ACC112 (cell line): ENCODE measurements around the gene PMFBP1.

Experiments used
- H2AFZ ChIP-seq: fragments of 200-600 bp; sonication (generic); one replicate; pipeline ENCODE4 v1.6.0; 2017; ENCODE audit warnings: antibody characterized with exemption, low read length; ENCODE audit not compliant: unreplicated experiment
- H3K27ac ChIP-seq: fragments of 200-600 bp; sonication (generic); 2 replicates; pipeline ENCODE4 v1.5.1; 2014; ENCODE audit warnings: low read depth, mild to moderate bottlenecking, antibody characterized with exemption, low read length, moderate library complexity
- H3K27me3 ChIP-seq: fragments of 200-600 bp; sonication (generic); 2 replicates; pipeline ENCODE4 v1.6.1; 2014; ENCODE audit warnings: mild to moderate bottlenecking, antibody characterized with exemption, low read length, moderate library complexity, mixed read lengths; ENCODE audit not compliant: insufficient read depth
- H3K36me3 ChIP-seq: fragments of 200-600 bp; sonication (generic); 2 replicates; pipeline ENCODE4 v1.6.1; 2016; ENCODE audit warnings: mild to moderate bottlenecking, antibody characterized with exemption, low read length, moderate library complexity, mixed read lengths; ENCODE audit not compliant: insufficient read depth
- H3K4me1 ChIP-seq: fragments of 200-600 bp; sonication (generic); one replicate; pipeline ENCODE4 v1.6.1; 2016; ENCODE audit warnings: low read length, mixed read lengths; ENCODE audit not compliant: insufficient read depth, unreplicated experiment, control insufficient read depth
- H3K4me3 ChIP-seq: fragments of 200-600 bp; sonication (generic); 2 replicates; pipeline ENCODE4 v1.5.1; 2014; ENCODE audit warnings: mild to moderate bottlenecking, low read depth, low read length
- H3K79me2 ChIP-seq: fragments of 200-600 bp; sonication (generic); one replicate; pipeline ENCODE4 v1.6.0; 2016; ENCODE audit warnings: low read length; ENCODE audit not compliant: control insufficient read depth, unreplicated experiment, insufficient read depth

The PMFBP1 gene

DNA sequence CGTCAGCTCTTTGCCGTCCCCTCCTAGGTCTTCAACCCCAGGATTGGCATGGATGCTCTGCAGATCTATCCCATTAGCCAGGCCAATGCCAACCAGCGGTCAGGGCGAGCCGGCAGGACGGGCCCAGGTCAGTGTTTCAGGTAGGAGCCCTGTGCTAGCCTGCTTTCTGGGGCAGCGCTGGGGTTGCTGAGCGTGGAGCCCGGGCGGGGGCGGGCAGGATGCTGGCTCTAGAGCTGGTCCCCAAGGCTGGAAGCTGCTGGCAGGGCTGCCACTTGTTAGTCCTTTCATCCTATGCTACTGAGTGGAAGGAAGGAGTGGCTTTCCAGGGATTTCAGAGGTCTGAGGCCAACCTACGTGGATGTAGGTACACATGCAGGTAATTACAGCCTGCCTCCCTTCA lies 66.0 kb downstream of the PMFBP1 start:
- Histone ChIP-seq H3K27ac (no peak overlapping the region), H3K36me3 (peaks cover 47% of the 10 kb centered on the region), H3K4me3 (no peak overlapping the region), H3K27me3 (no peaks in the 10 kb centered on the region), H2AFZ (no peak overlapping the region), H3K79me2 (no peaks in the 10 kb centered on the region), H3K4me1 (no peaks in the 10 kb centered on the region)

DNA sequence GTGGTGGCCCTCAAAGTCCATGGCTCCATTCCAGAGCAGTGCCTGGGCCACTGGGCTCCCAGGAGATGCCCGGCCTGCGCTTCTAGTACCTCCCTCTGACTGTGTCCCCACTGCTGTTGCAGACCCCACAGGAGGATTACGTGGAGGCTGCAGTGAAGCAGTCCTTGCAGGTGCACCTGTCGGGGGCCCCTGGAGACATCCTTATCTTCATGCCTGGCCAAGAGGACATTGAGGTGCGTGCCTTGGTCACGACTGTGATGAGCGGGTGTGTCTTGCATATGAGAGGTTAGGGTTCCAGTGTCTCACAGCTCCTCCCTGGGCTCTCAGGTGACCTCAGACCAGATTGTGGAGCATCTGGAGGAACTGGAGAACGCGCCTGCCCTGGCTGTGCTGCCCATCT lies 67.0 kb downstream of the PMFBP1 start:
- Histone ChIP-seq H3K36me3 (peaks cover 41% of the 10 kb centered on the region), H3K79me2 (no peaks in the 10 kb centered on the region), H3K4me3 (no peak overlapping the region), H2AFZ (no peak overlapping the region), H3K27ac (no peak overlapping the region), H3K27me3 (no peaks in the 10 kb centered on the region), H3K4me1 (no peaks in the 10 kb centered on the region)

DNA sequence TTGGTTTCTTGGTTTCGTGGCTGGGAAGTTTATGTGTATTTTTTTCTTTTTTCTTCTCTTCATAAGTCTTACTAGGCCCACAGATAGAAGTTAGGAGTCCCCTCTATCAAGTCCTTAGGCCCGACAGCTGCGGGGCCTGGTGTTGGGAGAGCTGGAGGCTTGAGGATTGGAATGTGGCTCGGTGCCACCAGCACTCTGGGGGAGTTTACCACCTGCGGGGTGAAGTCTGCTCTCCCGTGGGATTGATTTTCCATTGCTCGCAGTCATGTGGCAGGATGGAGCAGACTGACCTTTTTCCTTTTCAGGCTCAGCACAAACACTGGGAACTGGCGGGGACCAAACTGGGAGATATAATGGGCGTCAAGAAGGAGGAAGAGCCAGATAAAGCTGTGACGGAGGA lies 70.8 kb downstream of the PMFBP1 start:
- H3K27me3 ChIP-seq, result no peaks in the 10 kb centered on the region
- H3K36me3 ChIP-seq, result peaks cover 43% of the 10 kb centered on the region
- H2AFZ ChIP-seq, result no peak overlapping the region
- no peaks in the 10 kb centered on the region for H3K4me1 ChIP-seq
- peaks cover 9% of the 10 kb centered on the region for H3K79me2 ChIP-seq
- H3K27ac ChIP-seq, result no peak overlapping the region
- H3K4me3 ChIP-seq, result no peak overlapping the region

DNA sequence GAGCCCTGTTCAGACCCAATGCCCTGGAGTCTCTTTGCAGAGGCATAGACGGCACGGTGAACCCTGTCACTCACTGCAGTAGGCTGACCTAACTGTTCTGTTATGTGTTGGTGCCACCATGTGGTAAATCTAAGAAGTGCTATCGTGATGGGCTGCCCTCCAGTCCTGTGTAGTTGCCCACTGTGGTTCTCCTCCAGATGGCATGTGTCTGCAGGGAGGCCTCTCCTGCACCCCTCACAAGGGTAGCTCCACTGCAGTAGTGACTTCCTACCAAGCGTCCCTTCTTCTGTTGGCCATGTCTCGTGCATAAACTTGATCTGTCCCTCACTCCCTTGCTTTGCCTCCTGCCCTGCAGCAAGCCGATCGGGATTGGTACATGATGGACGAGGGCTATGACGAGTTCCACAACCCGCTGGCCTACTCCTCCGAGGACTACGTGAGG lies 72.6 kb downstream of the PMFBP1 start:
- Histone ChIP-seq H2AFZ (no peak overlapping the region), H3K27ac (no peak overlapping the region), H3K27me3 (no peaks in the 10 kb centered on the region), H3K4me3 (no peak overlapping the region), H3K79me2 (peaks cover 27% of the 10 kb centered on the region), H3K4me1 (peaks cover 12% of the 10 kb centered on the region), H3K36me3 (peaks cover 36% of the 10 kb centered on the region)

DNA sequence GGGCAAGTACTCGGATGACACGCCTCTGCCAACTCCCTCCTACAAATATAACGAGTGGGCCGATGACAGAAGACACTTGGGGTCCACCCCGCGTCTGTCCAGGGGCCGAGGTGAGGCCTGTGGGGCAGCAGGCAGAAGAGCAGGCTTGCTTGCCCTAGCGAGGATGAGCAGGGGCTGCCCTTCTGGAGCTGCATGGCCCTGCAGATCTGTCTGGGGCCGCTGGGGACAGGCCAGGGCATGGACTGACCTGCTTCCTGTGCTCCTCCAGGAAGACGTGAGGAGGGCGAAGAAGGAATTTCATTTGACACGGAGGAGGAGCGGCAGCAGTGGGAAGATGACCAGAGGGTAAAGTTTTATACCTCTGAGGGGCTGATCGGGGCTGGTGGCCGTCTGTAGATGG lies 73.0 kb downstream of the PMFBP1 start:
- H3K4me1 ChIP-seq, result peaks cover 12% of the 10 kb centered on the region
- H2AFZ ChIP-seq, result no peak overlapping the region
- H3K79me2 ChIP-seq, result peaks cover 32% of the 10 kb centered on the region
- peaks cover 35% of the 10 kb centered on the region for H3K36me3 ChIP-seq
- H3K4me3 ChIP-seq, result no peak overlapping the region
- H3K27me3 ChIP-seq, result no peaks in the 10 kb centered on the region
- no peak overlapping the region for H3K27ac ChIP-seq

DNA sequence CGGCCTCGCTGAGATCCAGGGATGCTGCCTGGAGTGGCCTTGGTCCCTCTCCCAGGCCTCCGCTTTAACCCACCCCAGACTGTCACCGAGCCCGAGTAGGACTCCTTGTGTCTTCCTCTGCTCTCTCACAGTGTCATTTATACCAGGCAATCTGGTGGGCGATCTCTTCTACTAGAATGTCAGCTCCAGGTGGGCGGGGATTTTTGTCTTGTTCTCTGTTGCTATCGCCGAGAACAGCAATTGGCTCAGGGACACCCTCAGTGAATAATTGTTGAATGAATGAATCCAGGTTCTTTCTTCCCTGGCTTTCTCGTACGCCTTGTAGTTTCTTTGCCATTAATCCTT lies 77.7 kb downstream of the PMFBP1 start:
- H3K79me2 ChIP-seq, result peaks cover 69% of the 10 kb centered on the region

DNA sequence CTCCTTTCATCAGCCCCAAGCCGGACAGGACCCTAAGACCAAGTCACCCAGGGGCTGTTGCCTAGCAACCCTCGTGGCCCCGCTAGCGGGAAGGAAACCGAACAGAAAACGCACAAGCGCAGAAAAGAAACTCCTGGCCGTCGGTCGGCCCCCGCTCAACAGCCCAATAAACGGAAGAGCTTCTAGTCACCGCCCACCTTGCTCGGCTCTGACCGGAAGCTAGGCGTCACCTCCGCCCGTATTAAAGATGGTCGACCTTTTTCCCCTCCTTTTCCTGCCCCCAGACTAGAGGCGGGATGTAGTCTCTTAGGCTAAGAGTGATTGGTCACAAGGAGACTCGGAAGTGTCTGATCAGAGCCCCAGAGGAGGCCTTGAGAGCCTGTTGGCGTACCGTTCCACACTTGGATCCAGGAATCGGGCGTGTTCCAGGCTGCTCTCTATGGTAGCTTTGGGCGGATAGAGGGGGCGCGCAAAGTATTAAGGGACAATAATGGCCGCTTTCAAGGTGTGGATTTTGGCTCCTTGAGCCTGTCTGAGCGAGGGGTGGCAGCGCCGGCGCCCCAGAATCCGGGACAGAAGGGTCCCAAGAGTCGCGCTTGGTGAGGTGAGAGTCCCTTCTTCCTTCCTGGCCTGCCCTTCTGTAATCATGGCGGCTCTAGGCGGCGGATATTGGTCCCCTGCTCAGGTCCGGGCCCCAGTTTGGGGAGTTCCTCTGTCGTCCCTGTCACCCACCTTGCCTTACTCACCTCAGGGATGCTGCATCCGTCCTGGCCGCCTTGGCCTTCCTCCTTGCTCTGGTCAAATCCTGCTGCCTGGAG lies 78.3 kb downstream of the PMFBP1 start, which contains the start of the genes DHX38 and TXNL4B:
TSS of gene DHX38 (plus strand) at position 400 of the 818 bp plus-strand sequence. CDS start 2,311 bp downstream, outside the sequence.
TSS of gene TXNL4B (minus strand) at position 173 of the 818 bp plus-strand sequence. CDS start 2,871 bp downstream, outside the sequence.
- H3K27ac ChIP-seq, result peak within 1 kb of the TSS; percentile 71
- H3K4me3 ChIP-seq, result peak within 1 kb of the TSS; percentile 97
- peak within 1 kb of the TSS; percentile 75 for H2AFZ ChIP-seq
- no peaks in the 10 kb centered on the region for H3K27me3 ChIP-seq
- peaks cover 27% of the 10 kb centered on the region for H3K4me1 ChIP-seq
- peaks cover 69% of the 10 kb centered on the region for H3K79me2 ChIP-seq
- peaks cover 8% of the 10 kb centered on the region for H3K36me3 ChIP-seq

More for the DNA sequence above, 77.7 kb downstream of the PMFBP1 start:
- H3K4me3 ChIP-seq, result peak overlapping the region; percentile 97
- H3K4me1 ChIP-seq, result peaks cover 27% of the 10 kb centered on the region
- H3K27me3 ChIP-seq, result no peaks in the 10 kb centered on the region
- peak overlapping the region; percentile 75 for H2AFZ ChIP-seq
- peaks cover 9% of the 10 kb centered on the region for H3K36me3 ChIP-seq
- H3K27ac ChIP-seq, result peak overlapping the region; percentile 71

DNA sequence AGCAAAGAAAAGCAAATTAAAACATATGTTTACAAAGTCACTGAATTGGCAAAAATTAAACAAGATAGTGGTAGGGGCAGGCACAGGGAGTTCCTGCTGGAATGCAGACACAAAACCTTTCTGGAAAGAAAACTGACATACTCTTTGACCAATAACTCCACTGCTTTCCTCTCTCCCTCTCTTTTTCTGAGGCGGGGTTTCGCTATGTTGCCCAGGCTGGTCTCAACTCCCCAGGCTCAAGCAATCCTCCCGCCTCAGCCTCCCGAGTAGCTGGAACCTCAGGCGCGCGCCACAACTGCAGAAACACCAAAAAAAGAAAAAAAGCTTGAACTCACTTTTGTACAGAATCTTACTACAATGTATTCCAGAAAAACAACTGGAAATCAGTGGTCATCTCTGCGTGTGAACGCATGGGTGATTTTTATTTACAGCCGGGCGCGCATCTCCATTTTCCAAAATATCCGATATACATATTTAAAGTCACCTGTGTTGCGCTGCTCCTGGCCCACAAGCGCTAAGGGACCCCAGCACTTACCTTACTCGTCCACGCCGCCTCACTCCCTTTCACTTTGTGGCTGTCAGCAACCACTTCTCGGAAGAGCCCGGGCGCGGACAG lies 79.0 kb downstream of the PMFBP1 start:
- H3K27me3 ChIP-seq, result no peaks in the 10 kb centered on the region
- peak overlapping the region; percentile 97 for H3K4me3 ChIP-seq
- H3K27ac ChIP-seq, result peak overlapping the region; percentile 61
- H2AFZ ChIP-seq, result peak overlapping the region; percentile 72
- H3K4me1 ChIP-seq, result peaks cover 27% of the 10 kb centered on the region
- peaks cover 14% of the 10 kb centered on the region for H3K36me3 ChIP-seq
- peaks cover 69% of the 10 kb centered on the region for H3K79me2 ChIP-seq

DNA sequence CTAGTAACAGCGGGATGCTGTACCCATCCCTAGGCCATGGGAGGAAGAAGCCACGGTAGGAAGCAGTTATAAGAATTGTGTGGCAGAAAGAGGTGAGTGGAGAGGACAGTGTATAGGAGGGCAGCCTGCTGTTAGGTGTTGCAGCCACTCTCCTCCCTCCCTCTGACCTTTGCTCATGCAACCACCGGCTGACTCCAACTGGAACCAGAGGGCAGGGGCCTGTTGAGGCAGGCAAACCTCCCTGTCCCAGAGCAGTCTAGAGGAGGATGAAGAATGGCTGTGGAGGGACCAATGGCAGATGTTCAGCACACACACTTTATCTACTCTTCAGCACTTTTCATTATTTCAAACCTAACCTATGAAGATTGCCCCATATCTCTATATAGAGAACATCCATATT lies 80.7 kb downstream of the PMFBP1 start:
- peaks cover 60% of the 10 kb centered on the region for H3K79me2 ChIP-seq
- peaks cover 18% of the 10 kb centered on the region for H3K36me3 ChIP-seq
- no peak overlapping the region for H3K27ac ChIP-seq
- no peaks in the 10 kb centered on the region for H3K27me3 ChIP-seq
- H3K4me1 ChIP-seq, result peaks cover 27% of the 10 kb centered on the region
- no peak overlapping the region for H3K4me3 ChIP-seq
- no peak overlapping the region for H2AFZ ChIP-seq

DNA sequence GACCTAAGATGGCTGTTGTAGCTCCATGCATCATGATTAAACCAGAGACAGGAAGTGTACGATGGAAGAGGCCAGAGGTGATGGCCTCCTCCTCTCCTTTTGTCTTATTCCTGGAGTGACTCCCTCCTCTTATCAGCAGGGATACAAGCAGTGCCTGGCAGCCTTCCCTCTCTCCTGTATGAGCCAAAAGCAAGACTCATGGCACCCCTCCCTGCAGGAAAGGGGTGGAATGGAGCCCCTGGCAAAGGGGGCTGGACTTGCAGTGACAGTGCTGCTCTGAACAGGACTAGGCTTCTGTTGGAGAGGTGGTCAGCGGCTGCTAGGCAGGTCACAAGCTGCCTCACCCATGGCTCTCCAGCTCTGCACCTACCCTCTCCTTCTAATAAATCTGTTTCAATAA lies 87.0 kb downstream of the PMFBP1 start:
- Histone ChIP-seq H2AFZ (no peak overlapping the region), H3K36me3 (peaks cover 39% of the 10 kb centered on the region)

DNA sequence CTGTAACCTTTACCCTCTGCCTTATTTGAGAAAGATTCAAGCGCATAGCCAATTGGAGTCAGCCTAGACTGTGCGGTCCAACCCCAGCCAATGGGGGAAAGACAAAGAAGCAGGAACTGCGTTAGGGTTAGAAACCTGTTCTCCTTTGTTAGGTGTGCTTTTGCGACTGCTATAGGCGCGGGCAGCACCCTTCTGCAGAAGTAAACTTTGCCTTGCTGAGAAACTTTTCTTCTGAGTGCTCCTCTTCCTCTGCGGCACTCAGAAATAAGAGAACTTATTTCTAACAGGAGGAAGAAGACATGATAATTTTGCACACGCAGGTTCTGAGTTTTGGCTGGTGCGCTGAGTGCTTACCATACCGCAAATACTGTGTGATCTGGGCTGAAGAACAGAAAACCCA lies 87.5 kb downstream of the PMFBP1 start:
- Histone ChIP-seq H3K79me2 (no peaks in the 10 kb centered on the region), H3K4me3 (no peak overlapping the region), H2AFZ (no peak overlapping the region), H3K27ac (no peak overlapping the region), H3K4me1 (no peaks in the 10 kb centered on the region), H3K36me3 (peaks cover 39% of the 10 kb centered on the region), H3K27me3 (no peaks in the 10 kb centered on the region)

More for the DNA sequence above, 87.0 kb downstream of the PMFBP1 start:
- Histone ChIP-seq H3K27ac (no peak overlapping the region), H3K4me1 (no peaks in the 10 kb centered on the region), H3K27me3 (no peaks in the 10 kb centered on the region), H3K79me2 (peaks cover 1% of the 10 kb centered on the region), H3K4me3 (no peak overlapping the region)
